ENCODE measurements around the gene RPA1.

GRCh38 chr17:1872976-1873375 is 43.2 kb downstream of the RPA1 start:
- TF ChIP-seq CTCF (IDR thresholded peaks at IDR 0.05; ENCODE audit: low read length) (no peak), EZH2phosphoT487 (IDR thresholded peaks at IDR 0.05; ENCODE audit: low read length) (no peak)

All from MM.1S (cell line).